ENCODE measurements around the gene ZNF385C. TPM values are rescaled to one million over a fixed set of nuclear protein-coding genes. Genes with fewer than 3 reads are reported as not detected.

The ZNF385C gene
- total RNA-seq, 1 experiment from 2014 or later = 2.8 TPM

GRCh38 chr17:42025191-42025579 lies 73.1 kb downstream of the ZNF385C start:
- no peak overlapping the region for H3K4me2 ChIP-seq (ENCODE audit: insufficient read depth, insufficient read length, low read length)
- peaks cover 27 to 43% of the 10 kb centered on the region in 2 experiments for H3K4me1 Mint-ChIP-seq

More at GRCh38 chr17:42025191-42025579, 73.1 kb downstream of the ZNF385C start:
- no peak overlapping the region for H3K23ac ChIP-seq (ENCODE audit: insufficient read length, low read depth, low read length)
- H4K8ac ChIP-seq (replicated peaks; ENCODE audit: insufficient read length, low read depth, low read length) = no peak overlapping the region
- H3K18ac ChIP-seq (ENCODE audit: insufficient read length, low read depth, low read length) = no peak overlapping the region
- no peaks in the 10 kb centered on the region; the same call in 1 of the 2 replicates for H3K27me3 ChIP-seq (ENCODE audit: insufficient read depth, low read length)
- H3K14ac ChIP-seq (ENCODE audit: insufficient read depth, low read length) = no peak overlapping the region
- H3K9me3 ChIP-seq (ENCODE audit: control insufficient read depth, low read depth, low read length) = no peaks in the 10 kb centered on the region
- no peak overlapping the region for H2AK5ac ChIP-seq (ENCODE audit: insufficient read length, low read length)
- H2AFZ ChIP-seq (ENCODE audit: low read length) = no peak overlapping the region
- H3K36me3 Mint-ChIP-seq (ENCODE audit: insufficient read depth in 1 of 3, low read depth in 3 of 3) = peaks cover 21 to 41% (median 39%) of the 10 kb centered on the region in 3 experiments
- no peak overlapping the region for H2BK20ac ChIP-seq (ENCODE audit: low read depth, low read length, poor library complexity, severe bottlenecking)
- TF ChIP-seq, protein P1, sequence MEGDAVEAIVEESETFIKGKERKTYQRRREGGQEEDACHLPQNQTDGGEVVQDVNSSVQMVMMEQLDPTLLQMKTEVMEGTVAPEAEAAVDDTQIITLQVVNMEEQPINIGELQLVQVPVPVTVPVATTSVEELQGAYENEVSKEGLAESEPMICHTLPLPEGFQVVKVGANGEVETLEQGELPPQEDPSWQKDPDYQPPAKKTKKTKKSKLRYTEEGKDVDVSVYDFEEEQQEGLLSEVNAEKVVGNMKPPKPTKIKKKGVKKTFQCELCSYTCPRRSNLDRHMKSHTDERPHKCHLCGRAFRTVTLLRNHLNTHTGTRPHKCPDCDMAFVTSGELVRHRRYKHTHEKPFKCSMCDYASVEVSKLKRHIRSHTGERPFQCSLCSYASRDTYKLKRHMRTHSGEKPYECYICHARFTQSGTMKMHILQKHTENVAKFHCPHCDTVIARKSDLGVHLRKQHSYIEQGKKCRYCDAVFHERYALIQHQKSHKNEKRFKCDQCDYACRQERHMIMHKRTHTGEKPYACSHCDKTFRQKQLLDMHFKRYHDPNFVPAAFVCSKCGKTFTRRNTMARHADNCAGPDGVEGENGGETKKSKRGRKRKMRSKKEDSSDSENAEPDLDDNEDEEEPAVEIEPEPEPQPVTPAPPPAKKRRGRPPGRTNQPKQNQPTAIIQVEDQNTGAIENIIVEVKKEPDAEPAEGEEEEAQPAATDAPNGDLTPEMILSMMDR (conservative IDR thresholded peaks at IDR 0.05) = no peak; the same call in 2 of the 3 replicates
- no peak overlapping the region for H2BK12ac ChIP-seq (ENCODE audit: insufficient read length, low read depth, low read length)
- no CpG with 5 or more reads among the region's 8 CpGs for WGBS (ENCODE audit: extremely low coverage, insufficient read length, low lambda C conversion rate)
- no peak overlapping the region for H3K27ac Mint-ChIP-seq
- no peak overlapping the region for H2BK120ac ChIP-seq (ENCODE audit: low read depth, low read length, poor library complexity, severe bottlenecking)
- no peaks in the 10 kb centered on the region for H3K79me2 ChIP-seq (ENCODE audit: insufficient read depth, low read length)
- no peaks in the 10 kb centered on the region; the same call in none of the 2 replicates for H3K27me3 Mint-ChIP-seq (ENCODE audit: low read depth)
- H3K27ac ChIP-seq (ENCODE audit: insufficient read length, low read depth, low read length) = no peak overlapping the region
- no peak overlapping the region for H2BK15ac ChIP-seq (ENCODE audit: low read depth, low read length)
- no peaks in the 10 kb centered on the region for H3K79me1 ChIP-seq (ENCODE audit: insufficient read depth, low read depth, low read length, poor library complexity, severe bottlenecking)
- H4K5ac ChIP-seq (ENCODE audit: insufficient read length, low read depth, low read length) = no peak overlapping the region
- H3K4me3 Mint-ChIP-seq = peak overlapping the region in 1 of 2 experiments; percentile 66; a peak in 1 of 5 replicates
- H4K91ac ChIP-seq (ENCODE audit: insufficient read length, low read depth, low read length) = no peak overlapping the region
- no peak overlapping the region for H3T11ph ChIP-seq (ENCODE audit: low read length)
- no peaks in the 10 kb centered on the region for H3K4me1 ChIP-seq (ENCODE audit: insufficient read depth, low read length)
- DNase-seq = no peak
- H4K20me1 ChIP-seq (ENCODE audit: control insufficient read depth, insufficient read depth, insufficient read length) = no peaks in the 10 kb centered on the region
- H3K9ac ChIP-seq (ENCODE audit: extremely low read depth, insufficient read length, low read length) = no peak overlapping the region
- H3K4ac ChIP-seq (ENCODE audit: low read depth, low read length) = no peak overlapping the region
- H3K56ac ChIP-seq (ENCODE audit: insufficient read length, low read depth, low read length) = no peak overlapping the region
- H3K9me3 Mint-ChIP-seq = no peaks in the 10 kb centered on the region
- H3K23me2 ChIP-seq (ENCODE audit: insufficient read length, low read depth, low read length, poor library complexity, severe bottlenecking) = peaks cover 1% of the 10 kb centered on the region
- no peak overlapping the region for H2BK5ac ChIP-seq (ENCODE audit: insufficient read length, low read length)

All from H9 (cell line).